D341Med (cell line): Measurements from ENCODE around the gene PMP22.

Experiments used
- DNase-seq: peaks from one replicate; pipeline ENCODE4 v3.0.0; 2012; ENCODE audit warnings: low spot score

PMP22 gene

DNA sequence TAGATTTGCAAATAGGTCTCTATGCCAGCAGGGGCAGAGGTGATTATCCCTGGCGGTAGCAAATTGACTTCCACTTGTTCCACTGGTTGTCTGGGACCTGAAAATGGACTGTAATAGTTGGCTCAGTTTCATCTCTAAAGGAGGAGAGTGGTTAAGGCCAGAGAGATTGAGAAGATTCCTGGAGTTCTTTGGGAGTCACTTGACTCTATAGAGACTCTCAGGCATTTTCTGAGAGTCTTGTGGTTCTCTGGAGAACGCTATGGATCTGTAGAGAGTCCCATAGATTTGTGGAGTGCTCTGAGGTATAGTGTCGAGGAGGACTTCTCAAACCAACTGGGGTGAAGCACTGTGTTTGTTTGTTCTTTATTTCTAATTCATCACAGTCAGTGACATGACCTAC is 8.9 kb upstream of the PMP22 start:
- DNase-seq = no peak

DNA sequence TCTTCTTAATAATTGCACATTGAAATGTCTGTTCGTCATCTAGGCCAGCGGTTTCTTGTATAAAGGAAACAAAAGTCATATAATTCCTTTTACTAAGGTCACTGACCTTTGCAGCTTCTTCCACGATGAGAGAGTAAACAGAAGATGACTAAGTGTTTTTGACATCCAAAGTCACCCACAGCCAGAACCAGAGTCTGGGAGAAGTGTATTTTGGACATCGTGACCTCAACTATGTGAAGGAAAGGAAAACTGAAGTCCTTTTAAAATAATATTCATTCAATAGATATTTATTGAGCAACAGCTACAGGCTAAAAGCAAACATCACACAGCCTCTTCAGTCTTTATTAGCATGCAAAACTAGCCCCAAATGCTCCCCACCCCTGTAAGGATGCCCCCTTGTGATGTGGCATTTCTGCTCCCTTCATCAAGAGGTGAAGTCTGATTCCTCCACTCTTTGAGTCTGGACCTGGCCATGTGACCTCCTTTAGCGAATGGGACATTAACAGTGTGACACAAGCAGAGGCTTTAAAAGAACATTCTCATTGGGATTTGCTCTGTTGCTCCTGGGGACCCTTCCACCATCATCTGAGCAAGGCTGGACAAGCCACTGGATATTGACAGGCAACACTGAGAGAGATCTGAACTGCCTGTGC is 8.1 kb upstream of the PMP22 start:
- no peak for DNase-seq

DNA sequence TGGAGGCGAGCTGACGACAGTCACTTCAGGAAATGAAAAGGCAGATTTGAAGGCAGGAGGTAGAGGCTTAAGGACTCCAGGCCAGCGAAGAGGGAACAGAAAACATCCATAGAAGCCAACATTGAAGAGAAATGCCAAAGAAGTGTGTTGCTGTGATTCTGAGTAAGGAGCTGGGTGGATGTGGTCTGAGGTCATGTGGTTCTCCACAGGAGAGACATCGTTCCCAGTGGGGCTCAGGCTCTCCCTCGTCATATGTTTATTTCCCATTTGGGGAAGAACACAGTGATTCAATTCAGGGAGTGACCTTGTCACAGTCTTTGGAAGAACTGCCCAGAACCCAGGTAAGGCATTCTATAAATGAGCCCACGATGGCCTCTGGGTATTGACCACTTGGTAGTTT is 6.6 kb upstream of the PMP22 start:
- DNase-seq = no peak

DNA sequence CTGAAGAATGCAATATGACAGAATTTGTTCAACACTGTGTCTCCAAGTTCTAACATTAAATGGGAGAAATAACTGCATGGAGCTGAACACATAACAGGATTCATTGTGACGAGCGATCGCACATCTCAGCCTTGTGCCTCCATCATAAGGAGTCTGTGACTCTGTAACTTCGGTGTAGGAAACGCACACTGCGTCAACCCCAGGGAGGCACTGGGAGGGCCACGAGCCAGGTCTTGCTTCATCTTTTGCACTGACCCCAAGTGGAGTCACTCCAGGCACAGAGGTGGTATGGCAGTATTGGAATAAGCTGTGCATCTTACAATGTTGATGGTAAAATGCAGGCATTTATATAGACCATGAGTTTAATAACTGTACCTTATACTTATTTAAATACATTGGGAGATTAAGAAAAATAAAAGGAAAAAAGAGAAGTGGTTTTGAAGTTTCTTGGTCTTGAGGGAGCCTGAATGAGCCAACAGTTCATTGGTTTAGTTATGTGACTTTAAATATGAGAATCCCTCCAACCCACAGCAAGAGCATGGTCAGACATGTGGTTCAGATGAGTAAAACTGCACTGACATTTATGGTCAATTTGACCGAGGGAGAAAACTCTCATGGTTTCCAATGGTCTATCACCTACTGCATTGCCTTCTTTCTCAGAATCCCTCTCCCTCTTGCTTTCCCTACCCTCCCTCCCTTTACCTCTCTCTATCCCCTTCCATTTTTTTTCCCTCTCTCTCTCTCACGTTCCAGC is 5.7 kb upstream of the PMP22 start:
- no peak for DNase-seq

DNA sequence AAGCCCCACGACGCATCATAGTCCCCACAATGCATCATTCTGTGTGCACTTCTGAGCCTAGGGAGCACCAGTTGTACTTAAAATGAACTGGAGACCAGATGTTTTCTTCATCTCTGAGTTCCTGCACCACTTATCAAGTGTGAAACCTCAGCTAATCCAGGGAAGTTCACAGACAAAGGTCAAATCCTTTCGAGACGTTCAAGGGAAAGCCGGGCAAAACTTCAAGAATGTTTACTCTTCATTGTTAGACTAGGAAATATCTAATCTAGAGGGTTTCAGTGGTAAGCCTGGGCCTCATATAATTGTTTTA is 4.6 kb upstream of the PMP22 start:
- no peak for DNase-seq

DNA sequence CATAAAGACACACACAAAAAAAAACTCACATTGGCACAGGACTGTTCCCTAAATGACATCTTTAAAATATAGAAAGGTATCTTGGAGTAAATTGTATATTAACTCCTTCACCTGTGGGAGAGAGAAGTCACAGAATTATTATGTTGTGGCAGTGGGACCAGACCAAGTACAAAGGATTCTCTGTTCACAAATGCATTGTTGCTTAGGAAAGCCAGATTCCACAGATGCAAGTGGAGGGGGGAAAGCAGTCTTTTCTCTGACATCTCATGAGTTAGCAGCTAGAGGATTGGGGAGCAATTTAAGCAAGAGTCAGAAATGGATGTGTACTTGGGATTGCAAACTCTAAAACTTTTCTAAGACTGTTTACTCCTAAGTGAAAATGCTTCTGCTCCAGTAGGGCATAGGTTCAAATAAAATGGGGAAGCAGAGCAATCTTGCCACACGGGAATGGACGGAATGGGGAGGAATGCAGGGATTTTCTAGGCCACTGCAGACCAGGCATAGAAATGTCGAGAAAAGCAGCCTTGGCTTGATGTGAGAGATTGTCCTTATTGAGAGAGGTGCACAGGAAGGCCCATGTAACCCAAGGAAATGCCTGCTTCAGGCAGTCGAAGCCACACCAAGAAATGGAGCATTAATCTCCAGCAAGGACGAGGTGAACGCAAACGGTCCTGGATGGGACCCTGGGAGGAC is 4.1 kb upstream of the PMP22 start:
- DNase-seq = no peak

DNA sequence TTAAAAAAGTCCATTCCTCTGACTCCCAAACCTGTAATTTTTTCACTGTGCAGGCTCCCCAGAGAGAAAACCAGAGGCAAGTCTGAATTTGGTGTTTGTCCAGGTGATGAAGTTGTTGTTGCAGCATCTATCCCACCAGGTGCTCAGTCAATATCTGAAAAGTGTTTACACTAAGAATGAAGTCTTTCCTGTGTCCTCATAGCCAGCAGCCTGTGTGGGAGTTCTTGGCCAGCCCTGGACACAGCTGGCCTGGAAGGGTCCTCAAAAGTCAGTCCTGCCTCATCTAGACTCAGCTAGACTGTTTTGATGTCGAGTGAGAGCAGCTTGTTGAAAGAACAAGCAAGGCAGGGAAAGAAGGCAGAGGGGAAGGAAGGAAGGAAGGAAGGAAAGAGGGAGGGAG is 3.3 kb upstream of the PMP22 start:
- DNase-seq = no peak

DNA sequence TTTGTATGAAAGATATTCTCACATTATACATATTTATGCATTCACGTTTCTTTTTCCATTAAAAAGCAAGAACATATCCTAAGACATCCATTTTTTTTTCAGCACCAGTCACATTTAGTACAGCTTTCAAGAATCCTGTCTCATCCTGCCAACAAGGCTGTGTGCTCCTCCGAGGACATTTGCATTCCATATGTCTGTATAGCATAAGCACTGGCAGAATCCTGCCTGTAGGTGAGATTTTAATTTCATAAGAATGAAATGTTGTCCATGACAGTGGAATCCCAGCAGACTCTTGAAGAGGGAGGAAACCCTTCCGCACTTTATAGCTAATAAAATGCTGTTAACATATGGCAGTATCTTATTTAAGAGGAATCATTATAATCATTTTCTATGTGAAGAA is 2.9 kb upstream of the PMP22 start:
- no peak for DNase-seq

DNA sequence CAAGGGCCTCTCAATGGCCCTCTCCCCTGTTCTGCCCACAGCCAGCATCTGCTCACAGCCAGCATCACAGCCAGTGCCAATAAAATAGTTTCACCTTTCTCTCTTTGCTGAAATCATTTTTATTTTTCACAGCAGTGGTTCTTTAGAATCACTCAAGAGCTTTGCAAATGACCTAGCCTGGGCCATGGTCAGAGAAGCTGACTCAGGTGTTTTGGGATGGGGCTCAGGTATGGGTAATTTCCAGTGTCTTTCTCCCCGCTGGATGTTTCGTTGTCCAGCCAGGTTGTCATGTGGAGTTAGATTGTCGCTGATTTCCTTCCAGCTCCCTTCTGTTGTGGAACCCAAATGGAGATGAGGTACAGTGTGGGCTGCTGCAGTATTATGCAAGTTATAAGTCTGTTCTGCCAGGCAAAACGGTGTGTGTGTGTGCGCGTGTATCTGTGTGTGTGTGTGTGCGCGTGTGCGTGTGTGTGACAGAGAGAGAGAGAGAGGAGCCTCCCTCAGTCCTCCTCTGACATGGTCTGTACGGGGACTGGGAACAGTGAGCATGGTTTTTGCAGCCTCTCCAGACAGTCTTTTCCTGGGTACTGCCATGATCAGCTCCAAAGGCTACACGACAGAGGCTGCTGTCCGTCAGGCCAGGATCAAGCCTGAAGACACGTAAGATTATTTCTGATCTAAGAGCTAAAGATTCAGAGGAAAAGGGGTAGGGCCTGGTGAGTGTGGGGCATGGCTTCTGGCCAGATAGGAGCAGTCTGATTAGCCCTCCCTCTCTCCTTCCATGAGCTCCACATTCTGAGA is 1.4 kb upstream of the PMP22 start:
- DNase-seq = no peak

DNA sequence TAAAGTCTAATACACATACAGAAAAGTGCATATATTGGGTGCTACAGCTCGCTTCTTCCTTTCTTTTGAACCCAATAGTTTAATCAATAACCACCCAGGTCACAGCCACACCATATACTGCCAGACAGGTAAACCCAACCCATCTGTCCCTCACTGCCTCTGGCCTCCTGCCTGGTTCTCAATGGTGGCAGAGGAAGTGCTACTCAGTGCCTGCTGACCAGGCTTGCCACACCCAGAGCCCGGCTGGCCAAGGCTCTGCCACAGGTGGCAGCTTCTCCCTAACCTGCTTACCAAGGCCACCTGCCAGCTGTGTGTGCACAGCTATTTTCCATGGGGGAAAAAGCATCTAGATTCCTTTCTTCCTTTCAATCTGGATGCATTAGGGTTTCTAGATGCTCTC is 584 bp downstream of the PMP22 start:
- DNase-seq = no peak

DNA sequence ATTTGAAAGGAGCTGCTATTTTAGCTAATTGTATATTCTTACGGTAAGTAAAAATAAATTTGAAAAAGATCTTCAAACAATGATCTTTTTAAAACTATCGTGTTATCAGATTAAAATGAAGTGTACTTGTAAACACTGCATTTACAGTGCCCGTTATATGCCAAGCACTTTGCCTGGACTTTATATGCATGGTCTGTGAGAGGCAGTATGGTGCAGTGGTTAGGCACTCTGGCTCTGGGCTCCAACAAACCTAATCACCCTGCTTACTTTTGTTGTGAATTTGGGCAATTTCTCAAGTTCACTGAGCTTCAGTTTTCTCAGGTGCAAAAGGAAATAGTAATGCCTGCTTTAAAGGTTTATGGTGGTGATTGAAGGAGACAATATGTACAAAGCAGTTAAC is 1.4 kb downstream of the PMP22 start:
- no peak for DNase-seq

DNA sequence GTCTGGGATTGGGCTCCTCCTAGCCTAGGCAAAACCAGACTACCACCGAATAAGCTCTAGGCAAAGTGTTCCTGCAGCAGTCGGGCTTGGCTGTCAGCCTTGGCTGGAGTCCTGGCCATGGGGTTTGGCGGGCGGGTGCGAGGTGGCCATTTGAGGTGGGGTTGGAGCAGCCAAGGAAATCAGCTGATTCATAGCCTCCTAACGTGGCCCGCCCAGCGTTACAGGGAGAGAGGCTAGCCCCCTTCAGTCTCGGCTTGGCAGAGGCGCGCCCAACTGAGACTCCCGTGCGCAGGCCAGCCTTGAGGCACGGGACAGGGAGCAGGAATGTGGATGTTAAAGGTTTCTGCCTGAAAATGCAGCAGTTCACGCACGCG is 1.9 kb downstream of the PMP22 start:
- DNase-seq = peak; percentile 15

DNA sequence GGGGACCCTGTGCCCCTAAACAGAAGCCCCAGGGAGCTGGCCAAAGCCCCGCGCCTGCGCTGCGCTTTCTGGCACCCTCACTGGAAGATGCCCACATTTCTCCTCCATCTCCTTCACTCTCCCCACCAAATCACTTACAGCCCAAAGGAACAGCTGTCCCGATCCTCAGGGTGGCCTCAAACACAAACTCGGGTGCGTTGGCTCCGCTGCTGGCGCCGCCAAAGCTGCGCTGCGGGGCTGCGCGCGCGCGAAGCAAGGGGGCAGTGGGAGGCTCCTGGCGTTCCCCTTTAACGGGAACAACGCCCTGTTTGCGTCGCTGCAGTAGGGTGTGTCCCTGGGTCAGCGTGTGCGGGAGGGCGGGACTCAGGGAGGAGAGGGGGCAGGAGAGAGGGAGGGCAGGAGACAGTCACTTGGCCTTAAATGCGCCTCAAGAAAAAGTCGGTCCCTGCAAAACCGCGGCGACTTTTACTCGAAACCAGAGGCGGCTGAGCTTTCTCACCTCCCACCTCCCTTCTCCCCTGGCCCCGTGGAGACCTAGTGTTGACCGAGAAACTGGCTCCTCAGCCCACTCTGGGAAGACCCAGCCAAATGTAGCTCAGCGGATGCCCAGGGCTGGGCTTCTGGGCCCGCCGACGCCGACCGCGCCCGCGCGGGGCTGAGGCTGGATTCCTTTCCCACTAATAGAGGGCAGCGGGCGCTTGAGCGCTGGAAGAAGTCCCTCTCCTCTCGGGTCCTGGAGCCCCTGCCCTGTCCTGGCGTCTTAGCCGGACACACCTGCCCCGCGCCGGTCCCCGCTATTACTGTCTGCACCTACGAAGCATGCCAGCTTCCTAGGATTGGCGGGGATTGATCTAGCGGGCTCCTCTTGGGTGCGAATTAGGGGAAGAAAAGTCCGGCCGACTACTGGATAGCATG is 2.6 kb downstream of the PMP22 start:
- DNase-seq = peak; percentile 21

DNA sequence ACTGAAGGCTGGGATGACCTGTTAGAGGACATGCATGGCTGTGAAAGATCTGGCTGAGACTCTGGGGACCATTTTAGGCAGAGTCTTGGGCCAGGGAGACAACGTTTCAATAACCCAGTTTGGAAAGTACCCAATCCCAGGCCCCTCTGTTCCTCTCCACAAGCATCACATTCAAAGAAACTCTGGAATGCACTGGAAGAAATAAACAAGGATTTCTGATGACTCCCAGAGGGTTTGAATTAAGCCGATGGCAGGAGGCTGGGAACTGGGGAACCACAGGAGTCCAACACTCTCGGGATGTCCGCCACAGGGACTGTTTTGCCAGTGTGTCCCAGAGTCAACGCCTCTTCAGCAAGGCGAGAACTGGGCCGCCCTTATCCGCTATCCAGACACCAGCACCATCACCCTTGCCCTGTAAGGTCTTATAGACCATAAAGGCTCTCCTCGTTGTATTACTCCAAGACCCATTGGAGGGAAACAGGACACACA is 3.3 kb downstream of the PMP22 start:
- no peak for DNase-seq

DNA sequence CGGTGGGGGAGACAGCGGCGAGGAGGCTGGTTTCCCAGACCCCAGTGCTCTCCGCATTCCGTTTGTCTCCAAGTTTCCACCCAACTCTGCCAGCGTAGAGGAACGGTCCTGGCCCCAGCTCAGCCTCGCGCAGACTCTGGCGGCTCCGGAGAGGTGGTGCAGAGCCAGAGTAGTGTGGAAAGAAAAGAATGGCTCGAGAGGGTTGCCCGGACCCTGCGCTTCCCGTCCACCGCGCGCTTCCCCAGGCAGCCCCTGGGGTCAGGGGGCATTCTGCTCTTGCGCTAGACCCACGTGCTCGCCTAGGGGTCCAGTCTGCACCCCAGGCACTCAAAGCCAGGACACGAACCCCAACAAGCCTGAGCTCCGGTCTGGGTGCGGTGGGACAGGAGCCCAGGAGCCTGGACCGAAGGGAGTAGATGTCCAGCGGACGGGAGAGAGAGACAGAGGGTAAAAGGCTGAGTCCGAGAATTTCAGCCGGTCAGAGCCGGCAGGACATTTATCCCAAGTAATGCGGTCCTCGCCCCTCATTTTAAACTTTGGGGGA is 3.8 kb downstream of the PMP22 start:
- DNase-seq = peak; percentile 26

DNA sequence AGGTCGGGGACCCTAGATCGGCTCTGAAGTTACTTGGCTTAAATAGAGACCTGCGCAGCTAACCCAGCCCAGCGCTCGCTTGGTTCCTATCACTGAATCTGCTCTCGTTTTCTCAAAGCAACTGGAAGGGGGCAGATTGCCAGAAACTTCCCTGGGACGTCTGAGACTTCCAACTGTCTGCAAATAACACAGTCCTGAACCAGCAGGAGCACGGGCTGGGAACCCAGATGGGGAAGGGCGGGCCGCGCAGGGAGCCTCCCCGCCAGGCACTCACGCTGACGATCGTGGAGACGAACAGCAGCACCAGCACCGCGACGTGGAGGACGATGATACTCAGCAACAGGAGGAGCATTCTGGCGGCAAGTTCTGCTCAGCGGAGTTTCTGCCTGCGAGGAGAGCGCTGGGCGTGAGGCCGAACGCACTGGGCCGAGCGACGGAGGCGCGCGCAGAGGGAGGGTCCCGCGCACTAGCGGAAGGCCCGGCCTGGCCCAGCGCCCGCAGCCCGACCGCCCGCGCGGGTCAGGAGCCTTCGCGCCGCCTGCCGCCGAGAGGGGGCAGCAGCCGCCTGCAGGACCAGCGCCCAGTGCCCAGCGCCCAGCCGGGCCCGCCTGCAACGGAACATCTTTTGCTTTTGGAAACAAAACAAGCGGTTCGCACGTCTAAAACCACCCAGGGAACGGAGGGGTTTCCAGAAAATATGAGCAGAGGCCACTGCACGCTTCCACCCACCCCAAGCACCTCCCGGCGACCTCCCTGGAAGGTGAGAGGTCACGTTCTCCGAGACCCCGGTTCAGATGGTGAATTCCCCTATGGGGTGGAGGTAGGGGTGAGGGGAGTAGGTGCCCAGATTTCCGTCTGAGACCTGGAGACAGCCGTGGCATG is 4.5 kb downstream of the PMP22 start:
- DNase-seq = peak; percentile 80

DNA sequence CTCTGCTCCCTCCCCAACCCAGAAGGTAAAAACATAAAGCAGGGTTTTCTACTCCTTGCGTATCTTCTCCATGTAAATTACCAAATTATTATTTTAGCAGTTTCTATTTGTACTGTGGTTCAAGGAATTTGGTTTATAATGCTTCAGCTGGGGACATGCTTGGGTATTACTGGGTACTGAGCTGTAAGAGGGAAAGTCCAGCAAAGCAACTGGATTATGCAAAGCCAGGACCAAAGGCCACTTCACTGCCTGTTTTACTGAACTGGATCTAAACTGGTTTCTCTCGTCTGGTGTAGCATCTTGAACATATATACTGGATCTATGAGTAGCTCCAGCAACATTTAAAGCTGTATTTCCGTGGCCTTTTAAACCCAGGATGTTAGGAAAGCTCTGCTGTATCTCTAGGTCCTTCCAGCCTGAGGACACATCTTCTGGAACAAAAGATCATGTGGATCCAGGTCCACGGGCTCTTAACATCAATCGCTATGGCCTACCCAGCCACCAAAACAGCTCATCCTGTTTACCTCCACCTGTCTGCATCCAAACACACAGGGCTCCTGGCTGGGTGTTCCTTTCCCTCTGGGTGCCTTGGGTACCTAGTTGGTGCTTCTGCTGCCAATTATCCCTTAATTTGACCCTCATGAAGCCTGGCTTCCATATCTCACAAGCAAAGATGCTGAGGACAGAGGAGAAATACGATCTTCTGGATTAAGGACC is 7.2 kb downstream of the PMP22 start:
- DNase-seq = no peak

DNA sequence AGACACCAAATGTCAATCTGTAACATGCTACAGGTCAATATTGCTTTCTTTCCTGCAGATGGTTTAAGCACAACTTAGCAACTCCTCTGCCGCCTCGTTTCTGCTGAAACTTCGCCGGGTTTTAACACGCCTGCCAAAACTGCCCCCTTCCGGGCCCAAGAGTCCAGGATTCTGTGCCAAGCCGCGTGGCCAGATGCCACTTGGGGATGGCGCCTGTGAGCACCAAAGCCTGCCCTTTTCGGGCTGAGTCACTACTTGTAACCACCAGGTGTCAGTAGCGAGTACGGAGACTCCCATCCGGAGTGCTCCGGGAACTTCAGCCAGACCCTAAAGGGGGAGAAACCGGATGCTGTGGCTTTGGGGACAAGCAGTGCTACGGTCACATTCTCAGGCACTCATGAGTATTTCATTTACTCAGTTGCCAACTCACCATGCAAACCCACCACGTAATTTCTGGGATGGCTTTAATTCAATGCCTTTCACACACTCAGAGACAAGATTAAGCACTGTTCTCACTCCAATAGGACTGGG is 7.8 kb downstream of the PMP22 start:
- DNase-seq = peak; percentile 43

DNA sequence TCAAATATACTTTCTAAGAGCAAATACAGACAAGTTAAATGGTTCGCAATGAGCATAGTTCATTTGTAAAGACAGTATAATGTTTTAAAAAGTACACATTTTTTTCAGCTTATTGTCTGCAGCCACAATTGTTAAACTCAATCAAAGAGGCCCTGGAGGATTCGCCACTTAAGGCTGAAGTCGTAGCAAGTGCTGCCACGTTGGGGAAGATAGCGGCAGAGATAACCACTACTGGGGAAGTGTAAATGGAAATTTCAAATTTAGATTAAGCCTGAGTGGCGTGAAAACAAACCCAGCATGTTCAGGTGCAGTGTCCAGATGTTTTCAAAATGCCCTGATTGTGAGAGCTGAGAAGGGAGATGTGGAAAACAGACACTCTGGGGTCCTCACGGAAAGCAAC is 8.4 kb downstream of the PMP22 start:
- DNase-seq = no peak
